GM23338 (cell line): Measurements from ENCODE around the gene UBXN2A.

ENCODE experiments used
- CREB1 ChIP-seq: fragments of 250-450 bp; sonication (Bioruptor Pico); IDR thresholded peaks from 2 replicates; pipeline ENCODE4 v1.5.0; 2020; ENCODE audit warnings: low read depth, mild to moderate bottlenecking, moderate library complexity
- EZH2 ChIP-seq: fragments of 200-600 bp; sonication (generic); IDR thresholded peaks from one replicate; pipeline ENCODE4 v1.8.0; 2017; ENCODE audit warnings: antibody characterized with exemption, mild to moderate bottlenecking, low read depth; ENCODE audit not compliant: unreplicated experiment
- EZH2phosphoT487 ChIP-seq: fragments of 200-600 bp; sonication (generic); IDR thresholded peaks from one replicate; pipeline ENCODE4 v1.8.1; 2018; ENCODE audit warnings: antibody characterized with exemption; ENCODE audit not compliant: unreplicated experiment
- JUNB ChIP-seq: IDR thresholded peaks from one replicate; pipeline ENCODE4 v1.6.1; 2016; ENCODE audit warnings: antibody characterized with exemption; ENCODE audit not compliant: unreplicated experiment
- POLR2AphosphoS5 ChIP-seq: IDR thresholded peaks from 2 replicates; pipeline ENCODE4 v1.6.1; 2016; ENCODE audit warnings: antibody characterized with exemption, low read depth
- REST ChIP-seq: IDR thresholded peaks from one replicate; pipeline ENCODE4 v1.6.1; 2018; ENCODE audit warnings: antibody characterized with exemption; ENCODE audit not compliant: unreplicated experiment
- ZNF331 ChIP-seq: fragments of 250-450 bp; sonication (Bioruptor Pico); IDR thresholded peaks from 2 replicates; pipeline ENCODE4 v1.5.0; 2020; ENCODE audit warnings: low read depth, mild to moderate bottlenecking, moderate library complexity
- TF ChIP-seq, protein P1 (sequence below), 2 experiments: fragments of 200-600 bp in 1 of 2; sonication (generic) in 1 of 2; conservative IDR thresholded peaks; 2 replicates each; pipeline versions ENCODE4 v1.5.1 to v1.6.1; 2016 to 2017; ENCODE audit warnings: antibody characterized with exemption in 2 of 2, low read depth in 2 of 2, mild to moderate bottlenecking in 2 of 2, moderate library complexity in 1 of 2

DNA sequence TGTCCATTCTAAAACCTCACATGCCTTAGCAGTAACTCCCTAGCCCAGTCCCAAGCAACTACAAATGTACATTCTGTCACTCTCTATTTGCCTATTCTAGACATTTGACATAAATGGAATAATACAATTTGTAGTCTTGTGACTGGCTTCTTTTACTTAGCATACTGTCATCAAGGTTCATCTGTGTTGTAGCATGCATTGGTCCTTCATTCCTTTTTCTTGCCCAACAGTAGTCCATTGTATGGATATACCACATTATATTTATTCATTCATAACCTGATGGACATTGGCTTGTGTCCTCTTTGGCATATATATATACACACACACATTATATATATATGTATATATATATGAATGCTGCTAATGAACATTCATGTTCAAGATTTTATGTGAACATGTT, 67.4 kb downstream of the UBXN2A start:
- TF ChIP-seq, protein P1, sequence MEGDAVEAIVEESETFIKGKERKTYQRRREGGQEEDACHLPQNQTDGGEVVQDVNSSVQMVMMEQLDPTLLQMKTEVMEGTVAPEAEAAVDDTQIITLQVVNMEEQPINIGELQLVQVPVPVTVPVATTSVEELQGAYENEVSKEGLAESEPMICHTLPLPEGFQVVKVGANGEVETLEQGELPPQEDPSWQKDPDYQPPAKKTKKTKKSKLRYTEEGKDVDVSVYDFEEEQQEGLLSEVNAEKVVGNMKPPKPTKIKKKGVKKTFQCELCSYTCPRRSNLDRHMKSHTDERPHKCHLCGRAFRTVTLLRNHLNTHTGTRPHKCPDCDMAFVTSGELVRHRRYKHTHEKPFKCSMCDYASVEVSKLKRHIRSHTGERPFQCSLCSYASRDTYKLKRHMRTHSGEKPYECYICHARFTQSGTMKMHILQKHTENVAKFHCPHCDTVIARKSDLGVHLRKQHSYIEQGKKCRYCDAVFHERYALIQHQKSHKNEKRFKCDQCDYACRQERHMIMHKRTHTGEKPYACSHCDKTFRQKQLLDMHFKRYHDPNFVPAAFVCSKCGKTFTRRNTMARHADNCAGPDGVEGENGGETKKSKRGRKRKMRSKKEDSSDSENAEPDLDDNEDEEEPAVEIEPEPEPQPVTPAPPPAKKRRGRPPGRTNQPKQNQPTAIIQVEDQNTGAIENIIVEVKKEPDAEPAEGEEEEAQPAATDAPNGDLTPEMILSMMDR (conservative IDR thresholded peaks at IDR 0.05; ENCODE audit: low read depth in 2 of 2) = no peak
- TF ChIP-seq EZH2phosphoT487 (no peak), POLR2AphosphoS5 (no peak), EZH2 (no peak), JUNB (no peak), CREB1 (no peak), REST (no peak), ZNF331 (no peak)
